ENCODE measurements around the gene SHC2.

- TF ChIP-seq CTCF (IDR thresholded peaks at IDR 0.05), result no peak
- no peak for TF ChIP-seq POLR2AphosphoS5 (IDR thresholded peaks at IDR 0.05; ENCODE audit: insufficient read depth in 1 of 2, low read depth in 1 of 2)
- TF ChIP-seq POLR2A (IDR thresholded peaks at IDR 0.05), result no peak
Observed at GRCh38 chr19:436413-436950, 24.4 kb downstream of the SHC2 start.

Data from vagina (tissue), 2 donors.